ENCODE data around the gene ROBO2. TPM values are rescaled to one million over a fixed set of nuclear protein-coding genes. Genes with fewer than 3 reads are reported as not detected.

The ROBO2 gene
- total and polyA plus RNA-seq, 12 donors, result 0.04 to 3.5 (median 0.34) TPM; not detected in 3

- intact Hi-C loops (cut with DNase I), result no loop called here
- H3K27ac ChIP-seq, result no peak overlapping the region
- no peaks in the 10 kb centered on the region for H3K36me3 ChIP-seq
- H3K27me3 ChIP-seq, result no peaks in the 10 kb centered on the region
- no peak for DNase-seq
- no peak for TF ChIP-seq CTCF (IDR thresholded peaks at IDR 0.05)
- no peak overlapping the region for H3K4me3 ChIP-seq
- no peak for ATAC-seq
- H3K9me3 ChIP-seq, result peaks cover 0 to 7% (median 0%) of the 10 kb centered on the region in 11 donors
- whole genome bisulfite sequencing, 2 donors, result 11 to 12% methylated on average over 5 of the region's 5 CpGs
- no peaks in the 10 kb centered on the region for H3K4me1 ChIP-seq
Observed at GRCh38 chr3:77513542-77513941, 473.6 kb downstream of the ROBO2 start.

GRCh38 chr3:77514766-77515165 lies 474.9 kb downstream of the ROBO2 start:
- DNase-seq (no peak), ATAC-seq (no peak)
- Histone ChIP-seq H3K9me3 (peaks cover 0 to 4% (median 0%) of the 10 kb centered on the region in 11 donors), H3K4me1 (no peaks in the 10 kb centered on the region), H3K36me3 (no peaks in the 10 kb centered on the region), H3K4me3 (no peak overlapping the region), H3K27me3 (no peaks in the 10 kb centered on the region), H3K27ac (no peak overlapping the region)
- intact Hi-C loops (cut with DNase I), result no loop called here
- no peak for TF ChIP-seq CTCF (IDR thresholded peaks at IDR 0.05)

- ATAC-seq (no peak), DNase-seq (no peak)
- Histone ChIP-seq H3K36me3 (no peaks in the 10 kb centered on the region), H3K27ac (no peak overlapping the region), H3K4me3 (no peak overlapping the region), H3K9me3 (no peaks in the 10 kb centered on the region), H3K27me3 (no peaks in the 10 kb centered on the region), H3K4me1 (no peaks in the 10 kb centered on the region)
- WGBS, 2 donors, result 52 to 68% methylated on average over 3 of the region's 3 CpGs
- intact Hi-C loops (cut with DNase I), result no loop called here
- no peak for TF ChIP-seq CTCF (IDR thresholded peaks at IDR 0.05)
Observed at GRCh38 chr3:77524463-77524862, 484.6 kb downstream of the ROBO2 start.

GRCh38 chr3:77524946-77525682 lies 485.2 kb downstream of the ROBO2 start:
- no peak for TF ChIP-seq CTCF (IDR thresholded peaks at IDR 0.05)
- Histone ChIP-seq H3K36me3 (no peaks in the 10 kb centered on the region), H3K9me3 (no peaks in the 10 kb centered on the region), H3K27me3 (no peaks in the 10 kb centered on the region), H3K4me1 (no peaks in the 10 kb centered on the region), H3K4me3 (no peak overlapping the region), H3K27ac (no peak overlapping the region)
- intact Hi-C loops (cut with DNase I), result no loop called here
- DNase-seq (no peak), ATAC-seq (no peak)
- WGBS, 2 donors, result 67 to 68% methylated on average over 3 of the region's 3 CpGs
